ENCODE results near the gene VKORC1.
A peak's percentile ranks its signal among the peaks of the same experiment; 100 is the strongest.

VKORC1 gene

DNA sequence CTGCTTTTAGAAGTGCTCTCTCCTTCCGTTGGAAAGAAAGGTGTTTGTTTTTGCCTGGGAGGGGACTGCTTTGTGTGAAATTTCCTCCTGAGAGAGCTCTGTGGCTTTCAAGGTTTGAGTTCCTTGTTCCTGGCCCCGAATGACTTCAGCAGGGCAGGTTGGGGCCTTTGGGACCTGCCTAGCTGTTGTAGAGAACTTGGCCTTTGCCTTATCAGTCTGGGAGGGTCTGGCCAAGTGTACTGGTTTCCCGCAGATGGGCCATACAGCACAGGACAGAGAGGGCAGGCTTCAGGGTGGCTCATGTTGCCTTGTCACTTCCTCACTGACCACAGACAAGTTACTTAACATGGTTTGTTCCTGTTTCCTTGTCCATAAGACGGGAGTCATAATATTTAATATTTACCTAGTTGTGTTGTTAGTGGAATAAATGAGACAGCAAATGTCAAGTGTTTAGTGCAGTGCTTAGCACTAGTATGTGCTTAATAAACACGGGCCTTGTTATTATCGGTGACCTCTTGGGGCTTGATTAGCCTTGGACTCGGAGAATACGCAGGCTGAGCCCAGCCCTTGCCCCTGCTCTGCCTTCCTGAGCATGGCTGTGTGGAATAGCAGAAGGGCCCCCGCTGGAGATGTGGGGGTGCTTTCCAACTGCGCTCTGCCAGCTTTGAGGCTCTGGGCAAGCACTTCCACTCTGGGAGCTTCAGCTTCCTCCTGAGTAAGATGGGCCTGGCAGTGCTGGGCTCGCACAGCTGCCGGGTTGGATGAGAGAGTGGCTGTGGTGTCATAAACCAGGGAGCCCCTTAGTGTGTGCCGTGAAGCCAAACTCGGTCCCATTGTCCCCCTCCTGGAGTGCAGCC lies 34.3 kb upstream of the VKORC1 start:
- Histone ChIP-seq H3K4me3 (ENCODE audit: low read length) (no peak overlapping the region), H3K27ac (ENCODE audit: low read length) (no peak overlapping the region), H3K9me3 (ENCODE audit: insufficient read depth, low read depth, low read length) (no peaks in the 10 kb centered on the region), H3K36me3 (ENCODE audit: insufficient read depth, low read depth, low read length) (peaks cover 41% of the 10 kb centered on the region), H3K27me3 (ENCODE audit: insufficient read depth, low read length) (no peaks in the 10 kb centered on the region), H3K4me1 (ENCODE audit: insufficient read depth, low read length) (peaks cover 15% of the 10 kb centered on the region), H3K9ac (ENCODE audit: low read depth, low read length) (no peak overlapping the region)

- Histone ChIP-seq H3K27me3 (ENCODE audit: insufficient read depth, low read length) (no peaks in the 10 kb centered on the region), H3K4me3 (ENCODE audit: low read length) (no peak overlapping the region), H3K27ac (ENCODE audit: low read length) (no peak overlapping the region), H3K9me3 (ENCODE audit: insufficient read depth, low read depth, low read length) (no peaks in the 10 kb centered on the region), H3K36me3 (ENCODE audit: insufficient read depth, low read depth, low read length) (peaks cover 39% of the 10 kb centered on the region), H3K4me1 (ENCODE audit: insufficient read depth, low read length) (0 out of 2 replicates have a peak, but pooled peaks cover 7% of the 10 kb centered on the region), H3K9ac (ENCODE audit: low read depth, low read length) (no peak overlapping the region)
Observed at GRCh38 chr16:31127182-31127581, 32.6 kb upstream of the VKORC1 start.

- Histone ChIP-seq H3K27ac (ENCODE audit: low read length) (no peak overlapping the region), H3K27me3 (ENCODE audit: insufficient read depth, low read length) (no peaks in the 10 kb centered on the region), H3K36me3 (ENCODE audit: insufficient read depth, low read depth, low read length) (peaks cover 40% of the 10 kb centered on the region), H3K4me1 (ENCODE audit: insufficient read depth, low read length) (0 out of 2 replicates have a peak, but pooled peaks cover 3% of the 10 kb centered on the region), H3K9me3 (ENCODE audit: insufficient read depth, low read depth, low read length) (no peaks in the 10 kb centered on the region), H3K4me3 (ENCODE audit: low read length) (no peak overlapping the region), H3K9ac (ENCODE audit: low read depth, low read length) (no peak overlapping the region)
Observed at GRCh38 chr16:31125844-31126243, 31.2 kb upstream of the VKORC1 start.

DNA sequence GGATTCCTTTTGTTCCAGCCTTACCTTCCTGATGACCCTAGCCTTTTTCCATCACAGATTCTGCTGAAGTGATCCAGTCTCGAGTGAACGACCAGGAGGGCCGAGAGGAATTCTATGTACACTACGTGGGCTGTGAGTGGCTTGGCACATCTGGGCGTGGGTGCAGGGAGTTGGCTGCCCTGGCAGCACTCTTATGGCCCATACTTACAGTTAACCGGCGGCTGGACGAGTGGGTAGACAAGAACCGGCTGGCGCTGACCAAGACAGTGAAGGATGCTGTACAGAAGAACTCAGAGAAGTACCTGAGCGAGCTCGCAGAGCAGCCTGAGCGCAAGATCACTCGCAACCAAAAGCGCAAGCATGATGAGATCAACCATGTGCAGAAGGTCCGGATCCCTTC lies 25.5 kb upstream of the VKORC1 start:
- Histone ChIP-seq H3K9me3 (ENCODE audit: insufficient read depth, low read depth, low read length) (no peaks in the 10 kb centered on the region), H3K4me3 (ENCODE audit: low read length) (no peak overlapping the region), H3K27me3 (ENCODE audit: insufficient read depth, low read length) (no peaks in the 10 kb centered on the region), H3K4me1 (ENCODE audit: insufficient read depth, low read length) (peaks cover 5% of the 10 kb centered on the region), H3K36me3 (ENCODE audit: insufficient read depth, low read depth, low read length) (peaks cover 47% of the 10 kb centered on the region), H3K27ac (ENCODE audit: low read length) (no peak overlapping the region), H3K9ac (ENCODE audit: low read depth, low read length) (no peak overlapping the region)

DNA sequence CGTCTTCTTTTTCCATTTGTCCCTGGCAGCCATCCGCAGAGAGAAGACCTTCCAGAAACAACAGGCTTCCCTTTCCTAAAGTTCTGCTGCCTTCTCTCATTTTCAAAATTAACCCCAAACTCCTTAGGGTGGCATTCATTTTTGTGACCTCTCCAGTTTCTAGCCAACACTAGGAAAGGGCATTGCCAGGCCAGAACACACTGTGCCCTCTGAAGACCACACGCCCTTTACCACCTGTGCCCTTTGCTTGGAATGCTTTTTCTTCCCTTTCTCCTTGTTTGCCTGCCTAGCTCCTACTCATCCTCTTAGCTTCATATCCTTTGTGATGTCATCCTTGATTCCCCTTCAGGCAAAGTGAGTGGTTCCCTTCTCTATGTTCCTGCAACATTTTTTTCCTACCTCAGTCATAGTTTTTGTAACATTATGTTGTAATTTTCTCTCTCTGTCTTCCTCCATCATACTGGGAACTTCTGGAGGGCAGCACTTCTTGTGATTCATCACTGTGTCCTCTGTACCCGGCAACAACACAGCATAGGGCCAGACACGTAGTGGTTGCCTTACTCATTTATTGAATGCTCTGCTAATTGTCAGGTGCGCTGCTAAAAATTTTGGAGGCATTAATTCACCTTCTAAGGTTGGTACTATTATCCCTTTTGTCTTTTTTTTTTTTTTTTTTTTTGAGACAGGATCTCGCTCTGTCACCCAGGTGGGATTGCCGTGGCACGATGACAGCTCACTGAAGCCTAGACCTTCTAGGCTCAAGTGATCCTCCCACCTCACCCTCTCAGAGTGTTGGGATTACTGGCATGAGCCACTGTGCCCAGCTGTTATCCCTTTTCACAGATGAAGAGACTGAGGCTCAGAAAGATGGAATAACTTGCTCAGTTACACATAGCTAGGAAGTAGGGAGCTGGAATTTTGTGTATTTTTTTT lies 23.9 kb upstream of the VKORC1 start:
- Histone ChIP-seq H3K36me3 (ENCODE audit: insufficient read depth, low read depth, low read length) (peaks cover 42% of the 10 kb centered on the region), H3K27ac (ENCODE audit: low read length) (peak overlapping the region; percentile 44), H3K27me3 (ENCODE audit: insufficient read depth, low read length) (no peaks in the 10 kb centered on the region), H3K9me3 (ENCODE audit: insufficient read depth, low read depth, low read length) (no peaks in the 10 kb centered on the region), H3K4me1 (ENCODE audit: insufficient read depth, low read length) (peaks cover 5% of the 10 kb centered on the region), H3K9ac (ENCODE audit: low read depth, low read length) (peak overlapping the region; percentile 81), H3K4me3 (ENCODE audit: low read length) (peak overlapping the region; percentile 85)

DNA sequence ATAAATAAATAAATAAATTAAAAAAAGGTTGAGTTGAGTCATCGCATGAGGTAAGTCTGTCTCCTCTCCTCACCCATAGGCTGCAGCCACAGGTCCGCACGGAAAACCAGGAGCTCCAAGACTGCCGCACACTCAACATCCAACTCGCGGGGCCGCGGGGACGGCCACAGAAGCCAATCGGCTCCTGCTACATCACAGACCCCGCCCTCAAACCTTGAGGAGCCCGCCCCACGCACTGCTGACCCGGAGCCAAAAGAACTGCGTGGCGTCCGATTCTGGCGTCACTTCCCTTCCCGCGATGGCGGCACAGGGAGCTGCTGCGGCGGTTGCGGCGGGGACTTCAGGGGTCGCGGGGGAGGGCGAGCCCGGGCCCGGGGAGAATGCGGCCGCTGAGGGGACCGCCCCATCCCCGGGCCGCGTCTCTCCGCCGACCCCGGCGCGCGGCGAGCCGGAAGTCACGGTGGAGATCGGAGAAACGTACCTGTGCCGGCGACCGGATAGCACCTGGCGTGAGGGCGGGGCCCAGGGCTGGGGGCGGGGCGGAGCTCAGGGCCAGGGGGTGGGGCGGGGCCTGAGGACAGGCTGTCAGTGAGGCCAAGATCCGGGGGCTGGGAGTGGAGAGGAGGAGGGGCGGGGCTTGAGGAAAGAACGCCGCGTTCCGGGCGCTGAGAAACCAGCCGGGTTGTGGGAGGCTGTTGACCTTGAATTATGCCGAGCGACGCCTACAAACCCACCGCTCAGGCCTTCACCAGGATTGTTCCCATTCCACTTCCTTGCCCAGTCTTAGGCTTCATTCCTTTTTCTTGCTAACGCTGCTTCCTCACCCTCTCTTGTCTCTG lies 23.0 kb upstream of the VKORC1 start, which contains the start of gene KAT8:
TSS of gene KAT8 (plus strand) at position 281 of the 839 bp plus-strand sequence. CDS start at position 299, 18 bp downstream.
- H3K9ac ChIP-seq (ENCODE audit: low read depth, low read length): peak within 1 kb of the TSS; percentile 81
- H3K27me3 ChIP-seq (ENCODE audit: insufficient read depth, low read length): no peaks in the 10 kb centered on the region
- H3K4me3 ChIP-seq (ENCODE audit: low read length): peak within 1 kb of the TSS; percentile 85
- H3K36me3 ChIP-seq (ENCODE audit: insufficient read depth, low read depth, low read length): peaks cover 46% of the 10 kb centered on the region
- peaks cover 5% of the 10 kb centered on the region for H3K4me1 ChIP-seq (ENCODE audit: insufficient read depth, low read length)
- peak within 1 kb of the TSS; percentile 44 for H3K27ac ChIP-seq (ENCODE audit: low read length)
- H3K9me3 ChIP-seq (ENCODE audit: insufficient read depth, low read depth, low read length): no peaks in the 10 kb centered on the region

DNA sequence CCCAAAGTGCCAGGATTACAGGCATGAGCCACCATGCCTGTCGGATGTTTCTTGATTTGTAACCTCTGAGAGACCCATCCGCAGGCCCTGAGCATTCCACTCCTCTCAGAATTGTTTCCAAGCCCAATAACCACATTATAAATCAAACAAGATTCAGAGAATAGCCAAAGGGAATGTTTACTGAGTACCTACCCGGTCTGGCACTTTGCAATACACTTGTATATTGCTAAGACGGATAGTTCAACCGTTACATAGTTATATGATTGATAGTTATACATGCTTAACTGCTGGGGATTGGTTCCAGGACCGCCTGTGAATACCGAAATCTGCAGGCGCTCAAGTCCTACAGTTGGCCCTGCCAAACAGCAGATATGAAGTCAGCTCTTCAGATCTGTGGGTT lies 19.9 kb upstream of the VKORC1 start:
- no peak overlapping the region for H3K27ac ChIP-seq (ENCODE audit: low read length)

GRCh38 chr16:31113121-31114120 lies 18.8 kb upstream of the VKORC1 start:
- Histone ChIP-seq H3K36me3 (ENCODE audit: insufficient read depth, low read depth, low read length) (peaks cover 36% of the 10 kb centered on the region), H3K9me3 (ENCODE audit: insufficient read depth, low read depth, low read length) (no peaks in the 10 kb centered on the region), H3K4me3 (ENCODE audit: low read length) (no peak overlapping the region), H3K27ac (ENCODE audit: low read length) (no peak overlapping the region), H3K4me1 (ENCODE audit: insufficient read depth, low read length) (peaks cover 4% of the 10 kb centered on the region), H3K27me3 (ENCODE audit: insufficient read depth, low read length) (no peaks in the 10 kb centered on the region), H3K9ac (ENCODE audit: low read depth, low read length) (no peak overlapping the region)

More for the DNA sequence above, 19.9 kb upstream of the VKORC1 start:
- no peaks in the 10 kb centered on the region for H3K9me3 ChIP-seq (ENCODE audit: insufficient read depth, low read depth, low read length)
- peaks cover 44% of the 10 kb centered on the region for H3K36me3 ChIP-seq (ENCODE audit: insufficient read depth, low read depth, low read length)
- H3K9ac ChIP-seq (ENCODE audit: low read depth, low read length): no peak overlapping the region
- peaks cover 5% of the 10 kb centered on the region for H3K4me1 ChIP-seq (ENCODE audit: insufficient read depth, low read length)
- no peak overlapping the region for H3K4me3 ChIP-seq (ENCODE audit: low read length)
- no peaks in the 10 kb centered on the region for H3K27me3 ChIP-seq (ENCODE audit: insufficient read depth, low read length)

DNA sequence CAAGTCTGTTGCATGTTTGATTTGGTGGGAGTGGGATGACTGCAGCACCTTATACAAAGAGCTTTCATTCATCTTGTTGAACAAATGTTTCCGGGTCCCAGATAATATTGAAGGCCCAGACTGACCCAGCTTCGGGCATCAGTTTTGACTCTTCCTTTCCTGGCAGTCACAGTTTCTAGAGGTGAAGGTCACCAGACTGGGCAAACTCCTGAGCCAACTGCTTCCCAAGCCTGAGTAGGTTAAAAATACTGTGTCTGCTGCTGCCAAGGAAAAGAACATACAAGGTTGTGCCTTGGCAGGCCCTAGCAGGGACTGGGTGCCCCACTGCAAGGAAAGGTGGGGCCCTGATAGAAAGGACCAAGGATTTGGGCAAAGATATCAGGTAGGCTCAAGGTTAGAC lies 18.1 kb upstream of the VKORC1 start:
- H3K4me1 ChIP-seq (ENCODE audit: insufficient read depth, low read length): no peaks in the 10 kb centered on the region
- H3K36me3 ChIP-seq (ENCODE audit: insufficient read depth, low read depth, low read length): peaks cover 36% of the 10 kb centered on the region
- H3K4me3 ChIP-seq (ENCODE audit: low read length): no peak overlapping the region
- H3K27me3 ChIP-seq (ENCODE audit: insufficient read depth, low read length): no peaks in the 10 kb centered on the region
- H3K27ac ChIP-seq (ENCODE audit: low read length): no peak overlapping the region
- no peaks in the 10 kb centered on the region for H3K9me3 ChIP-seq (ENCODE audit: insufficient read depth, low read depth, low read length)
- no peak overlapping the region for H3K9ac ChIP-seq (ENCODE audit: low read depth, low read length)

GRCh38 chr16:31111881-31112466 lies 17.4 kb upstream of the VKORC1 start:
- Histone ChIP-seq H3K36me3 (ENCODE audit: insufficient read depth, low read depth, low read length) (peaks cover 36% of the 10 kb centered on the region), H3K27ac (ENCODE audit: low read length) (no peak overlapping the region), H3K9ac (ENCODE audit: low read depth, low read length) (no peak overlapping the region), H3K4me3 (ENCODE audit: low read length) (no peak overlapping the region), H3K9me3 (ENCODE audit: insufficient read depth, low read depth, low read length) (no peaks in the 10 kb centered on the region), H3K4me1 (ENCODE audit: insufficient read depth, low read length) (no peaks in the 10 kb centered on the region), H3K27me3 (ENCODE audit: insufficient read depth, low read length) (no peaks in the 10 kb centered on the region)

Data from iPS-20b (cell line).